Stimulated activated CD8-positive, alpha-beta memory T cell treated with anti-CD3 and anti-CD28 coated beads, Interleukin-7, amount 100 ng/mL, for 24 hours (primary cell): ENCODE data around the gene TSSK2.
"Not testable (repeated sequence)": the region's sequence is repeated elsewhere in the genome, so short reads cannot be mapped to it uniquely, and the experiment has no call there.

Experiments used
- DNase-seq: peaks from one replicate; pipeline ENCODE4 v3.0.0-alpha.2; 2020; ENCODE audit warnings: low read depth

TSSK2 gene

DNA sequence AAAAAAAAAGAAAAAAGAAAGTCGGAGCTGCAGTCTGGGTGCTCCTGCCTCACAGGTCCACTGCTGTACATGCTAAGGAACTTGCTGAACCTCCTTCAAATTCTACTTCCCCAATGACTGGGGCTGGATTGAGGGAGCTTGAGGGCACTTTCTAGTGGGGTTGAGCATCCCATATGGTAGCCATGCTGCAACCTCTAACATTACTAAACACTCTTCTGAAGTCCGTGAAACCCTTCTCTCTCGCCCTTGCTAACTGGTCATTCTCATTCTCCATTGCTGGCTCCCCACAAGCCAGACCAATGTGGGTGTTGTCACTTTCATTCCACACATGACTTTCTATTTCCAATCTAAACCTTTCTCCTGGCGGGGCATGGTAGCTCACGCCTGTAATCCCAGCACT lies 12.1 kb downstream of the TSSK2 start:
- no peak for DNase-seq

DNA sequence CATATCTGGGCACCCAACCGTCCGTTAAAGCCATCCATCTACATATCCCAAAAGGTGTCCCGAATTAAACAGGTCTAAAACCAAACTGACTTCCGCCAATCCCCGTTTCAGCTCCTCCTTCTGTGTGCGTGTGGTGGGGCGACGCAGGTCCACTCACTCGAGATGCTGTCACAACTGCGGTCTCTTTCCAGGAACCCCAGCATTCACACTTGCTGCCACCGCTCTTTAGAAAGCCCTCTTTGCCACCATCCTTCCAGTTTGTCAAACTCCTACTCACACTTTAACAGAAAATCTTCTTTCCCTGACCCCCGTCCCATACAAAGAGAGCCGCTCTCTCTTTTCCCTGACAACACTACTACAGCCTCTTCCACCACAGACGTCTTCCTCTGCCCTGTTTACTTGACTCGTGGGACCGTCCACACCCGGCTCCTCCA lies 12.9 kb downstream of the TSSK2 start:
- no peak for DNase-seq

DNA sequence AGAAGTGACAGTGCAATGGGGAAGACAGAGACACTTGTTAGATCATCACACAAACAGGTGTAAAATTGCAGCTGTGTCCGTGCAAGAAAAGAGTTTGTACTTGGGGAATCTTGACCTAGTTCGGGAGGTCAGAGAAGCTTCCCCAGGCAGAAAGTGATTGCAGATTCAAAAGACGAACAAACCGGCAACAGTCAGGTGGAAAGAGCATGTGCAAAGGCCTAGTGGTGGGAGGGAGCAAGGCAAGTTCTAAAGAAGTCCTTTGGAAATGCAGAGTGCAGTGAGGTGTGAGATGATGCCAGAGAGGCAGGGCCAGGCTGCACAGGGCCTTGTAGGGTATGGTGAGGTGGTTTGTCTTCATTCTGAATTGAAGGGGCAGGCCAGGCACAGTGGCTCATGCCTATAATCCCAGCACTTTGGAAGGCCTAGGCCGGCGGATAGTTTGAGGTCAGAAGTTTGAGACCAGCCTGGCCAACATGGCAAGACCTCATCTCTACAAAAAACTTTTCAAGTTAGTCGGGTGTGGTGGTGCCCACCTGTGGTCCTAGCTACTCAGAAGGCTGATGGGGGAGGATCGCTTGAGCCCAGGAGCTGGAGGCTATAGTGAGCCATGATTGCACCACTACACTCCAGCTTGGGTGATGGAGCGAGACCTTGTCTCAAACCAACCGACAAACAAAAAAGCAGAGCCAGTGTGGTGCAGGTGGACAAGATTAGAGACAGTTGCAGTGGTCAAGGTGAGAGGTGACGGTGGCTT lies 15.3 kb downstream of the TSSK2 start:
- DNase-seq: no peak

DNA sequence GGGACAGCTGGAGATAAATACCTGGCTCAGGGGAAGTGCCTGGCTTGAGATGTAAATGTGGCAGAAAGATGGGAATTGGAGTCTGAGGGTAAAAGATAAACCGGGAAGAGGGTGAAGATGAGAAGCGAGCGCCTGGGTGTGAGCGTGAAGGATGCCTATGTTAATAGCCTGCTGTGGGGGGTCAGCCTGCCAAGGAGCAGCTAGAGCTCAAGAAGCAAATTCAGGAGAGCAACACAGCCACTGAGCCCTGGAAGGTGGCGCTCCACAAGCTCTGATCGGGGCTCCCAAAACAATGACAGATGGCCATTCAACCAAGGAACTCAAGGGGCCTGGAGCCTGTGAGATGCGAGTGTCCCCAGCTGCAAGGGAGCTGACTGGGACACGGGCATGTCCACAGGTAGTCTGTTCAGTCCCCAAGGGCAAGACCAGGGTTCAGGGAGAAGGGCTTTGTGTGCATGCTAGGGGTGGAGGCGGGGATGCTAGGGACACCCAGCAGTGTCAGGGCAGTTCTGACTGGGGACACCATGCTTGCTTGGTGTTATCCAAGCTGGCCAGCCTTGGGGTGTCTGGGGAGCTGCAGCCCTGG lies 16.2 kb downstream of the TSSK2 start:
- DNase-seq: no peak

DNA sequence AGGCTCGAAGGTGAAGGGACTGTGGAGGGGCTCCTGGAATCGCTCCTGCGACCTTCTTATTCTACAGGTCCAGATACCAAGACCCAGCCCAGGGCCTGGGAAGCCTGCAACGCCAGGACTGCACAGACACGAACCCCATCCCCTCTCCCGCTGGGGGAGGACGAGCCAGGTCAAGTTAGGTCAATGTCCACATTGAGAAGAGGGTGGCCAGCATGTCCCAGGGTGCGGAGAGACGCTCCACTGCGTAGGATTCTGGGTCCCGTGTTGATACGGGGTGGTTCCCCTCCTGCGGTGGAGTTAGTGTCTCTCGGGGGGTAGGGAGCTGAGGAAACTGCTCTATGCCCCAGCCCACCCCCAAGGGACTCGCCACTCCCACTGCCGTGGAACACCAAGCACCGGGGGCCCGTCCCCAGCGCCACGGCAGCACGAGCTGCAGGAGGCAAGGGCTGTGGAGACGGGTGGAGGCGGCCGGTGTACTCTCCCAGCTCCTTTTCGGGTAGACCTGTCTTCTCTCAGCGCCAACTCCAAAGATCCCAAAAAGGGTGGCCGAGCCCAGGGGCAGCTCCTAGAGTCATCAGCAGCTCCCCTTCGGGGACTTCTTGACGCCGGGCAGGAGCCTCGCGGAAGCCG lies 17.4 kb downstream of the TSSK2 start:
- no peak for DNase-seq

DNA sequence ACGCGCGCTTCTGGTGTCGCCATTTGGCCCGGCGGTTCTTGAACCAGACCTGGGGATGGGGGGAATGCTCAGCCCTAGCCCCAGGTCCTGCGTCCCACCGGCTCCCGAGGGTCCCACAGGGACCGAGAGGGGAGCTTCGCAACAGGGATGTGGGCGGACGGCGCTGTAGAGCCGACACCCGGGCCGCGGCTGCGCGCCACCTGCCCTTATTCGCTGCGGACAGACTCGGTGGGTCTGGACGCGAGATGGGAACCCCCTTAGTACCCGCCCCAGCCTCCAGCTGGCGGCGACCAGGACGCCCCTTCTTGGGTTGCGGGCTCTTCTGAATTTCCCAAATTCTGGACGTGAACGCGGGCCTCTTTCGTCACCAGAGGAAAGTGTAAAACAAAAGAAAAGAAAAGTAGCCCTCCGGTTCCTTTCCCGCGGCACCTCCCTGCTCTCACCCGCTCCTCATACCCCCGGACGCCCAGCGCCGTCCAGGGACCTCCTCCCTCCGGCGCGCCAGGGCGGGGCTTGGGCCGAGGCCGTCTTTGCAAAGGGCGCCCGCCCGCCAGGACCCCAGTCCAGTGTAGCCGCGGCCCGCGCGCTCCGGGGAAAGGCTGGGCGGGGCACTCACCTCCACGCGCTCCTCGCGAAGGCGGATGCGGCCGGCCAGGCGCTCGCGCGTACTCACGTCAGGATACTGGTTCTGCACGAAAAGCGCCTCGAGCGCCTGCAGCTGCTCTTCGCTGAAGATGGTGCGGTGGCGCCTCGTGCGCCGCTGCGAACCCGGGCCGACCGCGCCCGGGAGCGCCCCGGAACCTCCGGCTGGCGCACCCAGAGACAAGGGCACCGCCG lies 18.2 kb downstream of the TSSK2 start:
- DNase-seq: no peak

DNA sequence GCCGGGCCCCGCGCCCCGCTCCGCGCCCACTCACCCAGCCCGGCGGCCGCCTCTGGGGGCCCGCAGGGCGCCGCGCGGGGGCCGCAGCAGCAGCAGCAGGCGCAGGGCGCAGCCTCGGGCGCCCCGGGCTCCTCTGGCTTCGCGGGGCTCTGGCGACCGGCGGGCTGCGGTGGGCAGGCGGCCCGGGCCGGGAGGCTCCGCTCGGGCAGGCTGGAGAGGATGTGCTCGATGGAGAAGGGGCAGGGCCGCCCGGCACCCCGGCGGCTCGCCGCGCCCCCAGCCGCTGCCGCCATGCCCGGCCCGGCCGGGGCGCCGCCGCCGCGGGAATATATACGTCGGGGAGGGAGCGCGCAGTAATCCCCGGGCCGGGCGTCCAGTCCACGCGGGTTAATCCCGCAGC lies 18.9 kb downstream of the TSSK2 start, which contains the start of gene GSC2:
GSC2 (minus strand) TSS at position 302 of the 400 bp plus-strand sequence; CDS start at position 293, 9 bp downstream.
- DNase-seq: no peak

DNA sequence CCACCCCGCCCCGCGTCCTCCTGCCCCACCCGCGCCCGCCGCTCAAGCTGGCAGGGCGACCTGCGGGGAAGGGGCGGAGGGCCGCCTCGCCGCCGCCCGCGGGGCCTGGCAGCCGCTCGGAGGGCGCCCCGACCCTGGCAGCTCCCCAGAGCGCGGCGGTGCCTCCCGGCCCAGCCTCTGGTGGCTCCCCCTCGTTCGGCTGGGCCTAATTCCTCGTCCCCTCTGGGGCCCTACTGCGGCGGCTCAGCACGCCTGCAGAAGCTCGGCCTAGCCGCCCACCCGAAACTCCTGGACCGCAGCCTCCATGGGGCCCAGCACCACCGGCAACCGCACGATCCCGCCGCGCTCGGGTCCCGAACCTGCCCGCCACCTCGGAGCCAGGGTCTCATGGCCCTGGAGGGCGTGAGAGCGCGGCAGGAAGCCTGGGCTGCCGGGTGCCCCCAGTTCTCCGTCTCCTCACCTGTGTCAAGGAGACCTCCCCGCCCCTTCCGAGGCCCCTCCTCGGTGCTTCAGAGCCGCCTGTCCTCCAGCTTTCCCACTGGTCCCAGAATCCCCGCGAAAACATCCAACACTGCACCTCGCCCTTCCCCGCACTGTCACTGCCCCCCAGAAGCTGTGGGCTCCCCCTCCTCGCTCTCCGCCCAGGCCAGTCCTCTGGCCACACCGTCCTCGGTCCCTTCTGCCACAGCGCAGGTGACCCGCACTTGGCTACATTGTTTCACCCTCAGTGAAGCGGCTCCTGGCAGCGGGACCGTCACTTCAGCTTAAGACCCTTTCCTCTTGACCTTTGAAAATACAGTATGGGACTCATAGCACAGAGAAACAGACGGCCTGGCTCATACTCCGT lies 19.6 kb downstream of the TSSK2 start:
- DNase-seq: no peak

DNA sequence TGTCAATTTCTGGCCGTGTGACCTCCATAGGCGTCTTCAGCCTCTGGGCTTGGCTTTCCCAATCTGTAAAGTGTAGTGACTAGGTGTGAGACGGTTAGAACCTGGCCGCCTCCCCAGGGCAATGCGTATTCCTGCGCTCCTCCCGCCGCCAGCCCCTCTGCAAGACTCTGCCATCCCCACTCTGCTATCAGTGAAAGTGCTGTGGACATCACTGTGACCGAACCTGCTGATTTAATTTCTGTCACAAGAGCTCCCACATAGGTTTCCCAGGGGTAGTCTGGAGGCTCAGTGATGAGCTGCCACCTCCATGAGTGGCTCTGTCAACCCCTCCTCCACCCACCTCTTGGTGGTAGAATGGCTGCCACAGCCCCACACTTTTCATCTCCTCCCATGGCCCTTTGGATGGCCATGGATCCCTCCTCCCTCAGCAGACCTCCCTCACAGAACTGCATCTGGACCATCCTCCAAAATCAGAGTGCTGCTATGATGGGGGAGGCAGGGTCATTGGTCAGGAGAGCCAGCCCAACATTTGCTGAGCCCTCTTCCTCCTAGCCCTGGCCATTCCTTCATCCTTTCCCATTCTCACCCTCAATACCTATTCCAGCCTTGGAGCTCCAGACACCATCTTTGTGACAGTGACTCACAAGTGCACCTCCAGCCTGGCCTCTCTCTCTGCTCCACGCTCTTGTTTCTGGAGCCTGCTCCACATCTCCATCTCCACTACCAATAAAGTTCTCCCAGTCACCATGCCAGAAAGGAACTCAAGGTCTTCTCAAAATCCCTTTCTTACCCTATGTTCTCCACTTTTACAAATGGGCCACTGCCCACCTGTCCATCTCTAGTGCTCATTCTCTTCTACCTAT lies 20.5 kb downstream of the TSSK2 start:
- no peak for DNase-seq

DNA sequence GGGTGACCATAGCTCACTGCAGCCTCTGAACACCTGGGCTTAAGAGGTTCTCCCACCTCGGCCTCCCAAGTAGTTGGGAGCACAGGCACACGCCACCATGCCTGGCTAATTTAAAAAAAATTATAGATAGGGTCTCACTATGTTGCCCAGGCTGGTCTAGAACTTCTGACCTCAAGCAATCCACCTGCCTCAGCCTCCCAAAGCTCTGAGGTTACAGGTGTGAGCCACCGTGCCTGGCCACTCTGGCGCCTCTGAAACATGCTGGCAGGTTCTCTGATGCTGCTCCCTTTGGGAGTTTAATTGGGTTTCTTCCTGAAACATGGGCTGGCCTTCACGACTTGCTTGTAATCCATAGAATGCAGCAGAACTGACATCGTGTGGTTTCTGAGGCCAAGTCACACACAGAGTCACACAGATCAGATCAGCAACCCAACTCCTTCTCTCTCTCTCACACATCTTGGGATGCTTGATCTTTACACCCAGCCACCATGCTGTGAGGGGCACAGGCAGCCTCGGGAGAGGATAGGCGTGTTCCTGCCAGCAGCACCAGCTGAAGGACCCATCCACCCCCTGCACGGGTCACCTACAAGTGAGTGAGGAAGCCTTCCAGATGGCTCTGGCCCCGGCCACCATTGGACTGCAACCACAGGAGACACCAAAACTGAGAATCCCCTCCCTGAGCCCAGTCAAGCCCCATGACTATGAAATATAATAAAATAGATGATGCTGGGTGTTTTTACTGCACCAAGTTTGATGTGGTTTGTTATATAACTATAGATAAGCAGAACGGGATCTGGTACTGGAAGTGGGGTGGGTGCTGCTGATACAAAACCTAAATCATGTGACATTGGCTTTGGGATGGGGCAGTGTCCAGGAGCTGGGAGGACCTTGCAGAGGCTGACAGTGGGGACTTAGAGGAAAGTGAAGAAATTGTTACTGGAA lies 22.1 kb downstream of the TSSK2 start:
- no peak for DNase-seq

DNA sequence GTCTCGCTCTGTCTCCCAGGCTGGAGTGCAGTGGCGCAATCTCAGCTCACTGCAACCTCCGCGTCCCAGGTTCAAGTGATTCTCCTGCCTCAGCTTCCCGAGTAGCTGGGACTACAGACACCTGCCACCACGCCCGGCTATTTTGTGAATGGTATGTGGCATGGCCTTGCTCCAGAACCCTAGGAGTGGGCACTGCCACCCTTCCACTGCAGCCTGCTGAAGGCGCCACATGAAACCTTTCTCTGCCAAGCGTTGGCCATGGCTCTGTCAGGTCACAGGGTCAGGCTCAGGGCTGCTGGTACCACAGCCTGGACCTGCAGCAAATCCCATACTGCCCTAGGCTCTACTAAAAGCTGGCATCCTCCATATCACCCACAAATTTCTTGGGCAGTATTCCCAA lies 25.0 kb downstream of the TSSK2 start:
- not testable (repeated sequence) for DNase-seq

DNA sequence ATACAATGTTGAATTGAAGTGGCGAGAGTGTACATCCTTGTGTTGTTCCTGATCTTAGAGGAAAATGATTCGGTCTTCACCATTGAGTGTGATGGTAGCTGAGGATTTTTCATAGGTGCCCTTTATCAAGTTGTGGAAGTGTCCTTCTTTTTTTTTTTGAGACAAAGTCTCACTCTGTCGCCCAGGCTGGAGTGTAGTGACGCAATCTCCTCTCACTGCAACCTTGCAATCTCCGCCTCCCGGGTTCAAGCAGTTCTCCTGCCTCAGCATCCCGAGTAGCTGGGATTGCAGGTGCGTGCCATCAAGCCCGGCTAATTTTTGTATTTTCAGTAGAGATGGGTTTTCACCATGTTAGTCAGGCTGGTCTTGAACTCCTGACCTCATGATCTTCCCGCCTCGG lies 27.5 kb downstream of the TSSK2 start:
- not testable (repeated sequence) for DNase-seq

DNA sequence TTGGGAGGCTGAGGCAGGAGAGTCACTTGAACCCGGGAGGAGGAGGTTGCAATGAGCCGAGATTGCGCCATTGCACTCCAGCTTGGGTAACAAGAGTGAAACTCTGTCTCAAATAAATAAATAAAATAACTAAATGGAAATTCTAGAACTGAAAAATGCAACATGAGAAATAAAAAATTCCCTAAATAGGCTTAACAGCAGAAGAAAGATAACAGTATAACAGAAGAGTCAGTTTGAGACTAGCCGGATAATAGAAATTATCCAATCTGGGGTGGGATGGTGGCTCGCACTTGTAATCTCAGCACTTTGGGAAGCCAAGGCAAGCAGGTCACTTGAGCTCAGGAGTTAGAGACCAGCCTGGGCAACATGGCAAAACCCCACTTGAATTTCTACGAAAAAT lies 33.3 kb downstream of the TSSK2 start:
- no peak for DNase-seq

DNA sequence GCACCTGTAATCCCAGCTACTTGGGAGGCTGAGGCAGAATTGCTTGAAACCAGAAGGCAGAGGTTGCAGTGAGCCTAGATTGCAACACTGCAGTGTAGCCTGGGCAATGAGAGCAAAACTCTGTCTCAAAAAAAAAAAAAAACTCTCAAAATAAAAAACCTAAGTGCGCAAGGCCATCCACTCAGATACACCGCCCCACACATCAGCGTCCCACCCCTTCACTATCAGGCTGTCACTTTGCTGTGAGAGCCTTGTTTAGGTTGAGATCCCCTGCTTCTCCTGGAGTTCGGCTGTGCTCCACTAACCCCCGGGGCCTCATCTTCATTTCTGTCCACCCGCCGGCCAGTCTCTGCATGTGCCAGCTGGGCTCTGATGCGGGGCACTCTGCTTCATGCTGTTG lies 35.3 kb downstream of the TSSK2 start:
- no peak for DNase-seq

DNA sequence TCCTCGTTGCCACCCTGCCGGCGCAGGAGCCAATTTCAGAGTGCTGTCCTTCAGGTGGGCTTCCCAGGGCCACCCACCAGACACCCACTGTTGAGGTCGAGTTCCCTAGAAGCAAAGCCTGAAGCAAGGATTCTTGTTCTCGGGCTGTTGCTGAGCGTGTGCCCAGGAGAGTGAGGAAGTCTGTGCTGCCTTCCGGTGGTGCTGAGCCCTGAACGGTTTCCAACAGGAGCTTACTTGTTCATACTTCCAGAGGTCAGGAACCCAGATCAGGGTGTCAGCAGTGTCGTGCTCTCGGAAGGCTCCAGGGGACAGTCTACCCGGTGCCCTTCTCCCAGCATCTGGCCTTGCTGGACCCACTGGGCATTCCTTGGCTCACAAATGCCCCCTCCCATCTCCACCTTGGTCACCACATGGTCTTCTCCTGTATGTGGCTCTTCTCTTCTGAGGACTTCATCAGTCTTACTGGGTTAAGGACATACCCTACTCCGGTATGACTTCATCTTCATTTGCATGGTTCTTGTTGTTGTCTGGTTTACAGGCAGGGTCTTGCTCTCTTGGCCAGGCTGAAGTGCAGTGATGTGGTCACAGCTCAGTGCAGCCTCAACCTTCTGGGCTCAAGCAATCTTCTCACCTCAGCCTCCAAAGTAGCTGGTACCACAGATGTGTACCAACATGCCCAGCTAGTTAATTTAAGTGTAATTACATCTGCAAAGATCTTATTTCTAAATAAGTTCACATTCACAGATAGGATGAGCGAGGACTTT lies 36.2 kb downstream of the TSSK2 start:
- no peak for DNase-seq

DNA sequence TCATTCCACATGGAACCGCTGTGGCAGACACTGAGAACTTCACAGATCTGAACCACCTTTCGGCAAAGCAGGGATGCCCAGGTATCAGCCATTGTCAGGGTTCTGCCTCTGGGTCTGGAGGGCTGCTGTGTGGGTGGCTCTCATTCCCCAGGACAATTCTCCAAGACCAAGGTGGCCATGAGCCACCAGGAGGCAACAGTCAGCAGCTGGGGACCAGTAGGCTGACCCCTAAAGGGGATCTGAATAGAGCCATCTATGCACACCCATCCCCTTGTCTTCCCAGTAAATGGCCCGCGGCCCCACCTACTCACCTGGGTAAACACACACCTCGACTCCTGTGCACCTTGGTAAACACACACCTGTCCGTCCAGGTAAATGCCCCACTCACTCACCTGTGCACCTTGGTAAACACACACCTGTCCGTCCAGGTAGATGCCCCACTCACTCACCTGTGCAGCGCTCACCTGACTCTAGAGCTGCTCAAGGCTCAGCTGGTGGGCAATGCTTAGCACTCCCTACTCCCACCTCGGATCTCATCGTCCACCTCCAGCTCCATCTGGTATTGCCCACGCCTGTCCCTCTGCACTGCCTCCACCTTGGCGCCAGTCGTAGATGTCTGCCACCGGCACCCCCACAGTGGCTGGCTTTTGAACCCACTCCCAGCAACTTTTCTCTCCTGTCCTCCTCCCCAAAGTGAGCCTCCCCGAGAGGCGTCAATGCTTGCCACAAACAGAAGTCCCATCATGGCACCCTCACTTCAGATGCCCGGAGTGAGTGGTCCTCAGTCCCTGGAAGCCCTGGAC lies 37.2 kb downstream of the TSSK2 start:
- DNase-seq: no peak

DNA sequence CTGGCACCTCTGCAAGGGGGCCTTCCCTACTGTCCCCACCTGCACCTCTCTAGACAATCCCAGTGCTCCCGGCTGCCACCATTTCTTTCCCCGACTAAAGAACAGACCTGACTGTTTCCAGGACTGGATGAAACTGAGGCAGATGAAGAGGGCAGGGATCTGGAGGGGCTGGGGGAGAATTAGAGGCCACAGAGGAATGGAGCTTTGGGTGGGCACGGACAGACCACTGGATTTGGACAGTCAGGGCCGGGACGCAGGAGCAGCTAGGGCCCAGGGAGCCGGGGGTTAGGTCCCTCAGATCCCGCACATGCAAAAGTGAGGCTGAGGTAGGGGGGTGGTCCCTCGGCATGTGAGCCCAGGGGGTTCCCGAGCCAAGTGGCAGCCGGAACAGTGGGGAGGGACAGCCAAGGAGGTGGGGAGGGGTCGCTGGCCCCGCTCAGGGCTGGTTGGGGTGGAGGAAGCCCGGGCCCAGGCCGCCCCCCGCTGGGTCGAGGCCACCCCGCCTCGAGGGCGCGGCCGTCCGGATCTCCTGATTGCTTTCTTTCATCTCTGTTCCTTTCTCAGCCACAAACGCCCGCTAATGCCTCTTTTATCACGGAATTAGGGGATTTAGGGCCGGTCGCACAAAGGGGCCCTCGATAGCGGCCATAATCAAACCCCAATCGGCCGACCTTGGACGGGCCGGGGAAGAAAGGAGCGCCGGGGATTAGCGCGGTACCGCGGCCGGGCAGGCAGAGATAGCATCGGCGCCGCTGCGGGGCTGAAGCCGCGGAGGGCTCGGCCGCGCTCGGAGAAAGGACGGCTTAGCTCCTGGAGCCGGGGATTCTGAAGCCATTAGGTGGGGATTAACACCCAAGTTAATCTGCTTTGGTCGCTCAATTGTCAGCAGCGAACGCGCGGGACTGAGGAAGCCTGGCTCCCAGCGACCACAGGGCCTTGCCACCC lies 38.2 kb downstream of the TSSK2 start:
- no peak for DNase-seq
